Epithelial cell of umbilical artery (primary cell): ENCODE results near the gene RIPPLY2. TPM values are rescaled to one million over a fixed set of nuclear protein-coding genes. Genes with fewer than 3 reads are reported as not detected.

Experiments used
- total RNA-seq: library from RNA; depleted of rRNA; stranded (reverse); fragments of >200 nt; gene quantifications from 2 replicates; pipeline ENCODE4 v1.2.3, GENCODE V29; 2014

The RIPPLY2 gene
- not detected in 2 replicates for total RNA-seq

GRCh38 chr6:83853178-83854000 is at the start of gene RIPPLY2:
TSS of gene RIPPLY2 (plus strand) at chr6:83853360. CDS start at chr6:83853417, 57 bp downstream.

GRCh38 chr6:83859410-83860358 is 6.5 kb downstream of the RIPPLY2 start, which contains the start of gene CYB5R4:
TSS of gene CYB5R4 (plus strand) at chr6:83859689. CDS start at chr6:83859783, 94 bp downstream.

Other genes with a start within 250 kb of the RIPPLY2 start
- not detected in 2 replicates for gene SNAP91, start 144.3 kb upstream of the RIPPLY2 start, total RNA-seq
- gene CYB5R4, start 6.3 kb downstream of the RIPPLY2 start, total RNA-seq = 3.9 and 12.0 TPM in 2 replicates
- 12.3 and 18.8 TPM in 2 replicates for gene MRAP2, start 180.4 kb downstream of the RIPPLY2 start, total RNA-seq